ENCODE data around the gene ALAS1.

DNA sequence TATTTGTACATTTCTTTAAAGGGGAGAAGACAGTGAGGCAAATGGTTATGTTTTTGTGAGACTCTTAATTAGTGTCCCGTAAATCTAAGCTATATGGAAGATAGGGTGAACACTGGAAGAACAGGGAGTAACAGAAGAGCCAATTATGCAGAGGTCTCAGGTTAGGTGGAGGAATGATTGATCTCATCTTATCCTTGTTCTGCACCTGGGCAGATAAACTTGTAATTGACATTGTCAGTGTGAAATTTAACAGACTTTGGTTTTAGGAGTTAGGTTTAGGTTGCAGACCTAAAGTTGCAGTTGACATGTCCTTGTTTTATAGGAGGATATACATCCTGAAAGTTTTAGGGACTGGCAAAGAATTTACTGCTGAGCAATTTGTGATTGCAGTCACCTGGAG is 44.1 kb downstream of the ALAS1 start:
- TF ChIP-seq, protein P1, sequence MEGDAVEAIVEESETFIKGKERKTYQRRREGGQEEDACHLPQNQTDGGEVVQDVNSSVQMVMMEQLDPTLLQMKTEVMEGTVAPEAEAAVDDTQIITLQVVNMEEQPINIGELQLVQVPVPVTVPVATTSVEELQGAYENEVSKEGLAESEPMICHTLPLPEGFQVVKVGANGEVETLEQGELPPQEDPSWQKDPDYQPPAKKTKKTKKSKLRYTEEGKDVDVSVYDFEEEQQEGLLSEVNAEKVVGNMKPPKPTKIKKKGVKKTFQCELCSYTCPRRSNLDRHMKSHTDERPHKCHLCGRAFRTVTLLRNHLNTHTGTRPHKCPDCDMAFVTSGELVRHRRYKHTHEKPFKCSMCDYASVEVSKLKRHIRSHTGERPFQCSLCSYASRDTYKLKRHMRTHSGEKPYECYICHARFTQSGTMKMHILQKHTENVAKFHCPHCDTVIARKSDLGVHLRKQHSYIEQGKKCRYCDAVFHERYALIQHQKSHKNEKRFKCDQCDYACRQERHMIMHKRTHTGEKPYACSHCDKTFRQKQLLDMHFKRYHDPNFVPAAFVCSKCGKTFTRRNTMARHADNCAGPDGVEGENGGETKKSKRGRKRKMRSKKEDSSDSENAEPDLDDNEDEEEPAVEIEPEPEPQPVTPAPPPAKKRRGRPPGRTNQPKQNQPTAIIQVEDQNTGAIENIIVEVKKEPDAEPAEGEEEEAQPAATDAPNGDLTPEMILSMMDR (IDR thresholded peaks at IDR 0.05; ENCODE audit: insufficient read depth, low read length) = no peak
- TF ChIP-seq, protein P2, sequence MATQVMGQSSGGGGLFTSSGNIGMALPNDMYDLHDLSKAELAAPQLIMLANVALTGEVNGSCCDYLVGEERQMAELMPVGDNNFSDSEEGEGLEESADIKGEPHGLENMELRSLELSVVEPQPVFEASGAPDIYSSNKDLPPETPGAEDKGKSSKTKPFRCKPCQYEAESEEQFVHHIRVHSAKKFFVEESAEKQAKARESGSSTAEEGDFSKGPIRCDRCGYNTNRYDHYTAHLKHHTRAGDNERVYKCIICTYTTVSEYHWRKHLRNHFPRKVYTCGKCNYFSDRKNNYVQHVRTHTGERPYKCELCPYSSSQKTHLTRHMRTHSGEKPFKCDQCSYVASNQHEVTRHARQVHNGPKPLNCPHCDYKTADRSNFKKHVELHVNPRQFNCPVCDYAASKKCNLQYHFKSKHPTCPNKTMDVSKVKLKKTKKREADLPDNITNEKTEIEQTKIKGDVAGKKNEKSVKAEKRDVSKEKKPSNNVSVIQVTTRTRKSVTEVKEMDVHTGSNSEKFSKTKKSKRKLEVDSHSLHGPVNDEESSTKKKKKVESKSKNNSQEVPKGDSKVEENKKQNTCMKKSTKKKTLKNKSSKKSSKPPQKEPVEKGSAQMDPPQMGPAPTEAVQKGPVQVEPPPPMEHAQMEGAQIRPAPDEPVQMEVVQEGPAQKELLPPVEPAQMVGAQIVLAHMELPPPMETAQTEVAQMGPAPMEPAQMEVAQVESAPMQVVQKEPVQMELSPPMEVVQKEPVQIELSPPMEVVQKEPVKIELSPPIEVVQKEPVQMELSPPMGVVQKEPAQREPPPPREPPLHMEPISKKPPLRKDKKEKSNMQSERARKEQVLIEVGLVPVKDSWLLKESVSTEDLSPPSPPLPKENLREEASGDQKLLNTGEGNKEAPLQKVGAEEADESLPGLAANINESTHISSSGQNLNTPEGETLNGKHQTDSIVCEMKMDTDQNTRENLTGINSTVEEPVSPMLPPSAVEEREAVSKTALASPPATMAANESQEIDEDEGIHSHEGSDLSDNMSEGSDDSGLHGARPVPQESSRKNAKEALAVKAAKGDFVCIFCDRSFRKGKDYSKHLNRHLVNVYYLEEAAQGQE (IDR thresholded peaks at IDR 0.05; ENCODE audit: insufficient replicate concordance, low read depth) = no peak
- TF ChIP-seq GABPA (IDR thresholded peaks at IDR 0.05; ENCODE audit: low read depth) = no peak
- no peak for TF ChIP-seq POLR2AphosphoS5 (IDR thresholded peaks at IDR 0.05; ENCODE audit: low read depth)
- no peak for TF ChIP-seq SPI1 (IDR thresholded peaks at IDR 0.05; ENCODE audit: borderline replicate concordance, low read depth)
